Right atrium auricular region (tissue), 2 donors: ENCODE results near the gene ZNF674. TPM values are rescaled to one million over a fixed set of nuclear protein-coding genes. Genes with fewer than 3 reads are reported as not detected.

Experiments
- DNase-seq: peaks from one replicate; pipeline ENCODE4 v3.0.0-alpha.2; 2019; ENCODE audit warnings: low spot score
- H3K27ac ChIP-seq, 2 donors: fragments of 200-600 bp; sonication (generic); 1 replicate in 1 of 2; 2 replicates in 1 of 2; pipeline ENCODE4 v1.5.1; 2016 to 2019
- H3K27me3 ChIP-seq, 2 donors: fragments of 200-600 bp; sonication (generic); one replicate each; pipeline versions ENCODE4 v1.5.1 to v1.6.0; 2017 to 2019
- H3K36me3 ChIP-seq: fragments of 200-600 bp; sonication (generic); one replicate; pipeline ENCODE4 v1.5.1; 2016
- H3K4me1 ChIP-seq, 2 donors: fragments of 200-600 bp; sonication (generic); one replicate each; pipeline versions ENCODE4 v1.5.1 to v1.6.0; 2017 to 2019
- H3K4me3 ChIP-seq, 2 donors: fragments of 200-600 bp; sonication (generic); 1 replicate in 1 of 2; 2 replicates in 1 of 2; pipeline ENCODE4 v1.5.1; 2017 to 2019; ENCODE audit warnings: mild to moderate bottlenecking in 1 of 2, moderate library complexity in 1 of 2
- H3K9me3 ChIP-seq, 2 donors: fragments of 200-600 bp; sonication (generic); one replicate each; pipeline ENCODE4 v1.5.1; 2019
- CTCF ChIP-seq, 2 donors: fragments of 200-600 bp; sonication (generic); IDR thresholded peaks; one replicate each; pipeline ENCODE4 v1.5.1; 2019; ENCODE audit warnings: antibody characterized with exemption in 2 of 2
- total RNA-seq, 2 donors: library from RNA; depleted of rRNA; stranded (reverse); fragments of >200 nt; gene quantifications; one replicate each; pipeline ENCODE4 v1.1.0, GENCODE V29; 2016

Gene ZNF674
- total RNA-seq, 2 donors from 2014 or later = 2.4 to 2.9 TPM

- H3K9me3 ChIP-seq = no peaks in the 10 kb centered on the region
- no peak overlapping the region for H3K27ac ChIP-seq
- no peaks in the 10 kb centered on the region for H3K4me1 ChIP-seq
- TF ChIP-seq CTCF (IDR thresholded peaks at IDR 0.05) = no peak
- DNase-seq = no peak
- H3K36me3 ChIP-seq = peaks cover 7% of the 10 kb centered on the region
- no peak overlapping the region for H3K4me3 ChIP-seq
- H3K27me3 ChIP-seq = no peaks in the 10 kb centered on the region
These were observed 88.9 kb downstream of the ZNF674 start for GRCh38 chrX:46456125-46456922.

Other genes with a start within 250 kb of the ZNF674 start
- gene CHST7, start 28.3 kb upstream of the ZNF674 start, total RNA-seq = 10 to 100 TPM; 33.6 to 50.5 TPM
- gene SLC9A7, start 213.7 kb upstream of the ZNF674 start, total RNA-seq = 1 to 10 TPM; 6.5 to 7.5 TPM